GM20431 (cell line): ENCODE results near the gene BRD9.
"Not testable (repeated sequence)": the region's sequence is repeated elsewhere in the genome, so short reads cannot be mapped to it uniquely, and the experiment has no call there.

Experiments
- in situ Hi-C: fragments of 300-500 bp; cut with MseI, MboI; formaldehyde crosslinking; loops from one replicate; pipeline ENCODE4 v1.15.0; 2020; ENCODE audit warnings: low sequenced_read_pairs; ENCODE audit not compliant: unreplicated experiment

The BRD9 gene

GRCh38 chr5:883475-884181 is 9.0 kb downstream of the BRD9 start:
- in situ Hi-C loops: no loop called here

- in situ Hi-C loops: no loop called here
Observed at GRCh38 chr5:882253-883183, 10.1 kb downstream of the BRD9 start.

GRCh38 chr5:881551-881935 is 11.1 kb downstream of the BRD9 start:
- in situ Hi-C loops: no loop called here

- in situ Hi-C loops: no loop called here
Observed at GRCh38 chr5:880816-881550, 11.6 kb downstream of the BRD9 start.

- in situ Hi-C loops: not testable (repeated sequence)
Observed at GRCh38 chr5:878677-879076, 13.9 kb downstream of the BRD9 start.

GRCh38 chr5:878125-878524 is 14.5 kb downstream of the BRD9 start:
- in situ Hi-C loops: no loop called here

GRCh38 chr5:876398-877365 is 15.9 kb downstream of the BRD9 start:
- in situ Hi-C loops: no loop called here

- in situ Hi-C loops: no loop called here
Observed at GRCh38 chr5:875931-876330, 16.7 kb downstream of the BRD9 start.

GRCh38 chr5:873328-873727 is 19.3 kb downstream of the BRD9 start:
- in situ Hi-C loops: no loop called here

- in situ Hi-C loops: no loop called here
Observed at GRCh38 chr5:872301-872700, 20.3 kb downstream of the BRD9 start.

- in situ Hi-C loops: no loop called here
Observed at GRCh38 chr5:871596-872298, 20.9 kb downstream of the BRD9 start.

- in situ Hi-C loops: no loop called here
Observed at GRCh38 chr5:870956-871355, 21.6 kb downstream of the BRD9 start.

- in situ Hi-C loops: no loop called here
Observed at GRCh38 chr5:868428-869135, 24.0 kb downstream of the BRD9 start.

- in situ Hi-C loops: no loop called here
Observed at GRCh38 chr5:867300-867870, 25.2 kb downstream of the BRD9 start.

- in situ Hi-C loops: no loop called here
Observed at GRCh38 chr5:865771-866170, 26.8 kb downstream of the BRD9 start.

GRCh38 chr5:865168-865521 is 27.5 kb downstream of the BRD9 start:
- in situ Hi-C loops: no loop called here

GRCh38 chr5:864492-865167 is 28.0 kb downstream of the BRD9 start:
- in situ Hi-C loops: no loop called here
